RCC 7860 (cell line): Measurements from ENCODE around the gene TAF11.
"Not testable (repeated sequence)": the region's sequence is repeated elsewhere in the genome, so short reads cannot be mapped to it uniquely, and the experiment has no call there.

Experiments
- DNase-seq: peaks from one replicate; pipeline ENCODE4 v3.0.0-alpha.2; 2015; ENCODE audit warnings: low spot score
- FAIRE-seq: peaks from 2 replicates; lab custom pipeline; 2012; peaks lifted over from hg19 to GRCh38; lab: Jason Lieb, UNC

The TAF11 gene

GRCh38 chr6:34906826-34907225 lies 19.0 kb upstream of the TAF11 start:
- DNase-seq, result no peak
- FAIRE-seq, result no peak

- FAIRE-seq, result no peak
- no peak for DNase-seq
These were observed 17.3 kb upstream of the TAF11 start for GRCh38 chr6:34904990-34905613.

- no peak for FAIRE-seq
- no peak for DNase-seq
These were observed 14.1 kb upstream of the TAF11 start for GRCh38 chr6:34901930-34902329.

DNA sequence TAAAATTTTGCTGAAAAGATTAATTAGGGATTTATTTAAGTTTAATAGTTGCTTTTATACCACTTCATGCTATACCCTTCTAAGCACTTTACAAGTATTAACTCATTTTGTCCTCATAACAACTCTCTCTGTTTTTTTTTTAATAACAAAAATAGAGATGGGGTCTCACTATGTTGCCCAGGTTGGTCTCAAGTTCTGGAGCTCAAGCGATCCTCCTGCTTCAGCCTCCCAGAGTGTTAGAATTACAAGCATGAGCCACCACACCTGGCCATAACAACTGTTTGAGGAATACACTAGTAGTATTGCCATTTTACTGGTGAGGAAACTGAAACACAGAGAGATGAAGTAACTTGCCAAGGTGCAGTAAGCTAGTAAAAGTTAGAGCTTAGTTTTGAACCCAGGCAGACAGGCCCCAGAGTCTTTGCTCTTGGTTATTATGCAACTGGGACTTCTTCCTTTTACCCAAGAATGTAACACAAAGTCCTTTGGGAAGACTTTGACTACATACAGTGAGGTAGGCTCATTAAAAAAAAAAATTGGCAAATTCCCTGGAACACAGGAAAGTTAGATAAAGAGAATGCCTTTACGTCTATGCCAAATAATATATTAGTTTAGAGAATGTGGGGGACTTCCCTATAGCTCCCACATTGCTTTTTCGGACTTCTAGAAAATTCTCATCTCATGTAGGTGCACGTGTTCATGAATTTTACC lies 12.6 kb upstream of the TAF11 start:
- DNase-seq (no peak), FAIRE-seq (no peak)

DNA sequence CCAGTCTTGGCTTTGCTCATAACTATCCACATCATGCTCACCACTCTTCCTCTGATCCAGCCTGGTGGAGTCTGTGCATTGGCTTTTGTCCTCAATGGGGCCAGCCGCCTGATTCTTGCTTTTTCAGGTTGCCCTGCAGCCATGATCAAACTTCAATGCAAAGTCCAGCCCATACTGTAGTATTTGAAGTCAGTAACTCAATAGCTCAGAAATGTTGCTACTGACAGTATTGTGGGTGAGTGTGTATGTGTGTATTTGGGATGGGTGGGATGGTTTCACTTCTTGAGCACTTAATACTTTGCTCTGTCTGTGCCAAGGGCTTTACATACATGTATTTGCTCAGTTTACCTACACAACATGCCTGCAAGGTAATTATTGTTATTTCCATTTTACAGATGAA lies 11.9 kb upstream of the TAF11 start:
- not testable (repeated sequence) for FAIRE-seq, DNase-seq

DNA sequence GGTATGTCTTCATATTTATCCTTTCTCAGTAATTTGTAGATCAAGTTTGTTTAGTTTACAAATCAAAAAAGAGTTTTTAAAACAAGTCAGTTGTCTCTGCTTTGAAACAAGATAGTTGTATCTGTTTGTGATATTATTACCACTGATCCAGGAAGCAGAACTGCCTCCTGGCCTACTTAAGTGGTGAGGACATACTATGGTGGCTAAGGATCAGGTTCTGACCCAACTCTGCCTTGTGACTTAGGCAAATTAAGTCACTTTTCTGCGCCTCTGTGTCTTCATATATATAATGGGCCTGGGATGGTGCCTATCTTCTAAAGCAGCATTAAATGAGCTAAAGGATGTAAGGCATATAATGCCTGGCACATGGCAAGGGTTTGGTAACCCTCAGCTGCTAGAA lies 9.9 kb upstream of the TAF11 start:
- DNase-seq (no peak), FAIRE-seq (no peak)

DNA sequence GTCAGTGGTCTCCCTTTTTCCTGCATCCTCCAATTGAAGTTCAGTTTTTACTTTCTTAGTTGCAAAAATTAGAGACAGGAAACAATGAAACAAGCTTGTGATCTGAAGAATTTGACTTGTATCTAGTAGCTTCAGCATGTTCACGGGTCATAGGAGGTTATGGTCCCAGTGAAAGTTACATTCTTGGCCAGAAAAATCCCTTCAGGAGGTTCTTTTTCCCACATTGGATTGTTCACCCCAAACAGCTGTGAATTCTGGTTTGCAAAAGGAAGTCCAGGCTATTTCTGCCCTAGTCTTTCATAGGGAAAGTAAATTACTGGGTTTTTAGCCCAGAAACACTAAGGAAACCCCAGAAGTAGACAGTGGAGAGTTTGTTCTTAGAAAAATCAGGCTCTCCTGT lies 9.3 kb upstream of the TAF11 start:
- FAIRE-seq, result no peak

GRCh38 chr6:34894693-34895092 lies 6.9 kb upstream of the TAF11 start:
- FAIRE-seq (no peak), DNase-seq (no peak)

More for the DNA sequence above, 9.3 kb upstream of the TAF11 start:
- DNase-seq, result no peak

- no peak for DNase-seq
- no peak for FAIRE-seq
These were observed 3.5 kb upstream of the TAF11 start for GRCh38 chr6:34891296-34891695.

- DNase-seq (no peak), FAIRE-seq (no peak)
These were observed 2.7 kb upstream of the TAF11 start for GRCh38 chr6:34890533-34890925.

DNA sequence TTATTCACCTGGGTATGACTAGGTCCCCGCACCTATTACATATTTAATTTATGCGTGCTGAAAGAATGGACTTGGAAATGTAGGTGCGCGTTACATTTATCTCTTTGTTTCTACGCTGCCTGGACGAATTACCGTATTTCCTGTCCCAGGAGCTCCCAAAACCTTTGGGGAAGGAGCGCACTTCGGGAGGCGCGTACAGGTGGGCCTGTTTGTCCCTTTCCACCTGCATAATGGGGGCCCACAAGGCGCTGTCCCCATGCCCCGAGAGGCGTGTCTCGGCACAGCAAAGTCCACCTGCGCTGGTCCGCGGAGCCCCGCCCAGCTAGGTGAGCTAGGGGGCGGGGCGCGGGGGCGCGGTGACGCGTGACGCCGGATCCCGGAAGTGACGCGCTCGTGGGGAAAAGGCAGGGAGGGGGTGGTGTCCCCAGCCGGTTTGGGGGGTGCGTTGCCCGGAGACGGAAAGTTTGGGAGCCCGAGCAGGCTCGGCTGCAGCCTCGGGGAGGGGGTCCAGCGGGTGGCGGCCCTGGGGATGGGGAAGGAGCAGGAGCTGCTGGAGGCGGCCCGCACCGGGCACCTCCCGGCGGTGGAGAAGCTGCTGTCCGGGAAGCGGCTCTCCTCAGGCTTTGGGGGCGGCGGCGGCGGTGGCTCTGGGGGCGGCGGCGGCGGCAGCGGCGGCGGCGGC lies 1.2 kb upstream of the TAF11 start, which contains the start of gene ANKS1A:
ANKS1A (plus strand) TSS at position 382 of the 682 bp plus-strand sequence; CDS start at position 530, 148 bp downstream.
- FAIRE-seq (no peak), DNase-seq (no peak)

DNA sequence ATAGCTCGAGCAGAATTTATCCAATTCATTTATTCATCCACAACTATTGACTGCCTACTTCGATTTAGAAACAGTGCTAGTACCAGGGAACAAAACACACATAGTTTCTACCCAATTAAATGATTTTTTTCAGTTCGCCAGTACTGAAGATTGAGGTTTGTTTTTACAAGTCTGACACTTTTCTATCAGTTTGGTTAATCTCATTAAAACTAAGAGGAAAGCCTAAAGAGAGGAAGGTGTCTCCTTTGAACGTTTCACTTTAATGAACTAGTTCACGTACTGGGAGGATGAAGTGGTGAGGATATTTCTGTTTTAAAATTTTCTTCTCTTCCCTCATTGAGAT lies 643 bp upstream of the TAF11 start:
- DNase-seq, result no peak

DNA sequence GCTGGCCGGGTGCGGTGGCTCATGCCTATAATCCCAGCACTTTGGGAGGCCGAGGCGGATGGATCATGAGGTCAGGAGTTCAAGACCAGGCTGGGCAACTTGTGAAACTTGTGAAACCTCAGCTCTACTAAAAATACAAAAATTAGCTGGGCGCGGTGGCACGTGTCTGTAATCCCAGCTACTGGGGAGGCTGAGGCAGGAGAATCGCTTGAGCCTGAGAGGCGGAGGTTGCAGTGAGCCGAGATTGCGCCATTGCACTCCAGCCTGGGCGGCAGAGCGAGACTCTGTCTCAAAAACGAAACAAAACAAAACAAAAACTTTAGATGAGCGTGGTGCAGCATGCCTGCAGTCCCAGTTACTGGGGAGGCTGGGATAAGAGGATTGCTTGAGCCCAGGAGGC lies 2.0 kb downstream of the TAF11 start:
- DNase-seq, FAIRE-seq: not testable (repeated sequence)

More for the DNA sequence above, 643 bp upstream of the TAF11 start:
- FAIRE-seq, result no peak

- DNase-seq (no peak), FAIRE-seq (no peak)
These were observed 2.8 kb downstream of the TAF11 start for GRCh38 chr6:34884996-34885395.

DNA sequence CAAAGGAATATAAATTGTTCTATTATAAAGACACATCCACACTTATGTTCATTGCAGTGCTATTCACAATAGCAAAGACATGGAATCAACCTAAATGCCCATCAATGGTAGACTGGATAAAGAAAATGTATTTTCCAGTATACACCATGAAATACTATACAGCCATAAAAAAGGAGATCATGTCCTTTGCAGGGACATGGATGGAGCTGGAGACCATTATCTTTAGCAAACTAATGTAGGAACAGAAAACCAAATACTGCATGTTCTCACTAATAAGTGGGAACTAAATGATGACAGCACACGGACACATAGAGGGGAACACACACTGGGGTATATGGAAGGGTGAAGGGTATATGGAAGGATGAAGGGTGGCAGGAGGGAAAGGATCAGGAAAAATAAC lies 3.8 kb downstream of the TAF11 start:
- not testable (repeated sequence) for DNase-seq, FAIRE-seq

GRCh38 chr6:34877869-34878485 lies 9.9 kb downstream of the TAF11 start:
- DNase-seq (no peak), FAIRE-seq (no peak)

DNA sequence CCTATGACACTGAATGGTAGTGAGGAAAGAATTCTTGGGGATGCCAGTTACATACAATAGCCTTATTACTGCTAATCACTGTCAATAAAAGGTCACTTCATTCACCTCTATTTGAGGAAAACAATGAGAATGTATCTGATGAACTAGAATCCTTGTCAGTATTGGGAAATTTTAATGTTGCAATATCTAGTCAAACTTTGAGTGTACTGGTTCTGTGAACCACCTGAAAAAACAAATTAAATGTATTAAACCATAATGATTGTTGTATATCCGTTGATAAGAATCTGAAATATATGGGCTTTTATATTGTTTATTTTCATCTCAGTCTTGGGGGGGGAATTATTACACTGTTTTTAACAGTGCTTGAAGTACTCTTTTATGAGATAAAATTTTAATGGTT lies 10.6 kb downstream of the TAF11 start:
- no peak for FAIRE-seq
- DNase-seq, result no peak

DNA sequence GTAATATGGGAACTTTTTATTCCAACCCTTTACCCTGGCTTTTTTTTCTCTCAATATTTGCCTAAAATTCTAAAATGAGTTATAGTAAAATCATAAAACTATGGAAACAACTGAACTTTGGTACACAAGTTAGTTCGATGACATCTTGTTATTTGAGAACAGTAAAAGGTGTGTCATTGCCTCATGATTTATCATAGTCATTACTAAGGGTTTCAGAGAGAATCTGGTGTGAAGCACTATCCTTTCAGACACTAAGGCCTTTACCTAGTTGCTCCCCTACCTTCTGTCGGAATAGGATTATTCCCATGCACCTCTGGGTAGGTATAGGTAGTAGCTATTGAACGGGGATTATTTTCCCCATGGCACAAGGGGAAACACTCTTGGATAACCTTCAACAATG lies 11.4 kb downstream of the TAF11 start:
- FAIRE-seq, result no peak
- no peak for DNase-seq

GRCh38 chr6:34875292-34876213 lies 12.3 kb downstream of the TAF11 start:
- FAIRE-seq (no peak), DNase-seq (no peak)

GRCh38 chr6:34872332-34872731 lies 15.5 kb downstream of the TAF11 start:
- FAIRE-seq (no peak), DNase-seq (no peak)

GRCh38 chr6:34871853-34872252 lies 16.0 kb downstream of the TAF11 start:
- DNase-seq (no peak), FAIRE-seq (no peak)
